Measurements from ENCODE around the gene SYT8. TPM values are rescaled to one million over a fixed set of nuclear protein-coding genes. Genes with fewer than 3 reads are reported as not detected.

SYT8 gene
- polyA plus RNA-seq, 1 experiment: not detected

DNA sequence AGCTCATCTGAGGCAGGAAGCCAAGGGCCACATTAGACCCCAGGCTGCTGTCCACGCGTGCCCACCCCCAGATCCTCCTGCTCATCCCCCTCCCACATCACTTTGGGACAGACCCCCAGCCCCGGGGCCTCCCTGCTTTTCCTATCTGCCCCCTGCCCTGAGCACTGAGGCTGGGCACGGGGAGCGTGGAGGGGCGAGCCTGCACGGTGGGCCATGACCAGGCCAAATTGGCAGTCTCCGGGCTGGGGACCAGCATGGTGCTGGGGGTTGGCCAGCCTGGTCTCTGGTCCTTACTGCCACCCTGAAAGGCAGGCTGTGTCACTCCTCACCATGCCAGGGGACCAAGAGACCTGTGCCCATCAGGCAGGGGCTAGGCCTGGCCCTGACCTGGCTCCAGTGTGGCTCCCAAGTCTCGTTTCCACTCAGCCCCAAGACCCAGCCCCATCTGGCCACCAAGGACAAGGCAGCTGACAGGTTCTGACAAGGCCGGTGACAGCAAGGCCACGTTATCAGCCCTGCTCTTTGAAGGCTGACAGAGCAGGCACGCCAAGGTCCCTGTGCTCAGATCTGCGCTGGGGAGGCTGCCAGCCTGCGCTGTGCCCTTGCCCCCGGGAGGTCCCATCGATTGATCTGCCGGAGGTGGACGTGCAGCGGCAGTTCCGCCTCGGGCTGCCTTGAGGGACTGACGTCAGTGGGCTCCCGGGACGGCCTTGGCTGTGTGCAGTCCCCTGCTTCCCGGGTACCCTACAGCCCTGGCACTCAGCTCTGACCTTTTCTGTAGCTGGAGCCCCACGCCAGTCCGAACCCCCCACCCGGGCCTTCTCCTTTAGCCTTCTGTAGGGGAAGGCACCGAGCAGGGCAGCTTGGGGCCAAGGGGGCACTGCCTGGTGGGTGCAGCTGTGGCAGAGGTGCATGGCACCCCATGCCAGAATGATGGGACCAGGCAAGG is 7.6 kb downstream of the SYT8 start:
- ChIA-PET CTCF (interaction anchor here (0.6 to 2.3 kb wide), 4 partner anchors 40 to 202 kb away, joined by 3 to 12 read pairs (median 4); no protein-coding TSS in a partner anchor), POLR2A (no interaction called here)
- DNase-seq (ENCODE audit: low read depth): no peak
- no peaks in the 10 kb centered on the region for H3K27me3 ChIP-seq (ENCODE audit: control insufficient read depth, insufficient read depth, low read length)
- no peak for TF ChIP-seq CTCF (IDR thresholded peaks at IDR 0.05; ENCODE audit: insufficient read depth, low read depth, low read length)
- no peaks in the 10 kb centered on the region for H3K36me3 ChIP-seq (ENCODE audit: control insufficient read depth, insufficient read depth, low read length)
- no peak overlapping the region for H3K4me3 ChIP-seq (ENCODE audit: low read depth, low read length)

DNA sequence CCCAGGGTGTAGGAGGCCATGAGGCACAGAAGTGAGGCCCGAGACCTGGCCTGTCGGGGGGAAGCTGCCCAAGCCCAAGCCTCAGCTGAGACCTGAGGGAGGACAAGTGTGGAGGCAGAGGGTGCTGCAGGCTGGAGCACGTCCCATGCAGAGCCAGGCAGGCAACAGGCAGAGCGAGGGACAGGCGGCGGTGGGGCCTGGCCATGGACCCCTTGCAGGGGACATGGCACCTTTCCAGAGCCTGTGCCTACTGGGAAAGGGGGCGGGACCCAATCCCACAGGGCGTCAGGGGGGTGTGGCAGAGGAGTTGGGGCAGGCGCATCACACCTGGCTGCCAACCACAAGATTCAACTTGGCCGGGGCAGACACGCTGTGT is 8.3 kb downstream of the SYT8 start:
- Histone ChIP-seq H3K4me3 (ENCODE audit: low read depth, low read length) (no peak overlapping the region), H3K27me3 (ENCODE audit: control insufficient read depth, insufficient read depth, low read length) (no peaks in the 10 kb centered on the region), H3K36me3 (ENCODE audit: control insufficient read depth, insufficient read depth, low read length) (no peaks in the 10 kb centered on the region)
- ChIA-PET CTCF (interaction anchor here (0.6 to 2.3 kb wide), 3 partner anchors 39 to 203 kb away, joined by 3 to 12 read pairs (median 4); no protein-coding TSS in a partner anchor), POLR2A (no interaction called here)
- no peak for DNase-seq (ENCODE audit: low read depth)
- TF ChIP-seq CTCF (IDR thresholded peaks at IDR 0.05; ENCODE audit: insufficient read depth, low read depth, low read length): no peak

DNA sequence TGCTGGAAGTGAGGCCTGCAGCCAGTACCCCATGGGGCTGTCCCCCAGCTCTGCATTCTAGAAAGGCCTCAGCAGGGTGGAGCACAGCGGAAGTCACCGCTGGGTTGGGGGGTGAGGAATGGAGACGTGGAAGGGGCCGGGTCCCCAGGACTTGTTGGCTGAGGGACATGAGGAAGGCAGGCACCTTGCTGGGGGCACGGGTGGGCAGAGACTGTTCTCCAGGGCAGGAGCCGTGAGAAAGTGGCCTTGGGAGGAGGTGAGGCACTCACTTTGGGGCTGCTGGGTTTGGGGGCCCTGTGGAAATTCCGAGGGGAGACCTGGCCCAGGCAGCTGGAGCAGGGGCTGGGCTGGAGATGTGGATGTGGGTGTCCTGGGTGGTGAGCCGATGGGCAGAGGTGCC is 9.0 kb downstream of the SYT8 start:
- Histone ChIP-seq H3K36me3 (ENCODE audit: control insufficient read depth, insufficient read depth, low read length) (no peaks in the 10 kb centered on the region), H3K27me3 (ENCODE audit: control insufficient read depth, insufficient read depth, low read length) (no peaks in the 10 kb centered on the region; the same call in none of the 2 replicates), H3K4me3 (ENCODE audit: low read depth, low read length) (no peak overlapping the region)
- CTCF ChIA-PET: interaction anchor here (0.9 kb wide), 1 partner anchor 9 kb away, joined by 3 read pairs; the partner anchor contains the start of gene LSP1
- POLR2A ChIA-PET: no interaction called here
- no peak for TF ChIP-seq CTCF (IDR thresholded peaks at IDR 0.05; ENCODE audit: insufficient read depth, low read depth, low read length)
- DNase-seq (ENCODE audit: low read depth): no peak

DNA sequence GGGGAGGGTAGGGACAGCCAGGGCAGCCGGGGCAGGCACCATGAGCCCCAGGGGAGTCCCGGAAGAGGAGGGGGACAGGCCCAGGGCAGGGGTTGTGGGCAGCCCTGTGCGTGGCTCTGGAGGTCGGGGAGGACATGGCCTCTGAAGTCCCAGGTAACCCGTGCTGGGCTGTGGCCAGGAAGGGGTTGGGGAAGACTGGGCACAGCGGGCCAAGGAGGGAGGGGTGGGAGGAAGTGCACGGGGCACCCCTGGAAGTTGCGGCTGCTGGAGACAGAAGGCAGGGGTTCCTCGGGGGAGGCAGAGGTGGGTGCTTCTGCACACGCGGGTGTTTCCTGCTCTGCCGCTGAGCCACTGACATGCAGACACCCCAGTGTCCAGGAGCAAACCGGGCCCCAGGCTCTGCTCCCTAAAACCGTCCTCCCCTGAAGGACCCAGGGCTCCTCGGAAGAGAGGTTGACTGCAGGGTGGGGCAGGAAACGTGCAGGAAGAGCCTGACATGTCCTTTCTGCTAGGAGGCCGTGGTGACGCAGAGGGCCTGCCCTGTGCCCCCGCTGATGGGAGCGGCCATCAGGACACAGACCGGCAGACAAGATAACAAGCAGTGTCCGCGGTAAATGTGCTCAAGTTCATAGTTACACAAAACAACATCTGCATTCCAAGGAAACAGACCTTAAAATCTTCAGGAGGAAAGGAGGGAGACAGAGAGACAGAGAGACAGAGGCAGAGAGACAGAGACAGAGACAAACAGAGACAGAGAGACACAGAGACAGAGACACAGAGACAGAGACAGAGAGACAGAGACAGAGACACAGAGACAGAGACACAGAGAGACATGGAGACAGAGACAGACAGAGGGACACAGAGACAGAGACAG is 9.7 kb downstream of the SYT8 start:
- Histone ChIP-seq H3K27me3 (ENCODE audit: control insufficient read depth, insufficient read depth, low read length) (no peaks in the 10 kb centered on the region; the same call in none of the 2 replicates), H3K4me3 (ENCODE audit: low read depth, low read length) (no peak overlapping the region), H3K36me3 (ENCODE audit: control insufficient read depth, insufficient read depth, low read length) (no peaks in the 10 kb centered on the region)
- ChIA-PET CTCF (interaction anchor here (0.9 kb wide), 1 partner anchor 8 kb away, joined by 3 read pairs; the partner anchor contains the start of gene LSP1), POLR2A (no interaction called here)
- no peak for TF ChIP-seq CTCF (IDR thresholded peaks at IDR 0.05; ENCODE audit: insufficient read depth, low read depth, low read length)
- DNase-seq (ENCODE audit: low read depth): no peak

GRCh38 chr11:1845095-1845429 is 10.3 kb downstream of the SYT8 start:
- CTCF ChIA-PET: interaction anchor here (2.3 to 7.8 kb wide), 2 partner anchors 11 to 151 kb away, joined by 8 to 62 read pairs; partner anchors contain the start of gene SYT8

More at GRCh38 chr11:1845095-1845429, 10.3 kb downstream of the SYT8 start:
- H3K36me3 ChIP-seq (ENCODE audit: control insufficient read depth, insufficient read depth, low read length): no peaks in the 10 kb centered on the region
- POLR2A ChIA-PET: no interaction called here
- no peak for TF ChIP-seq CTCF (IDR thresholded peaks at IDR 0.05; ENCODE audit: insufficient read depth, low read depth, low read length)
- DNase-seq (ENCODE audit: low read depth): no peak
- no peaks in the 10 kb centered on the region; the same call in none of the 2 replicates for H3K27me3 ChIP-seq (ENCODE audit: control insufficient read depth, insufficient read depth, low read length)
- H3K4me3 ChIP-seq (ENCODE audit: low read depth, low read length): no peak overlapping the region

Measured in BJ (cell line).